KMS-11 (cell line): Measurements from ENCODE around the gene MUC2.

Experiments
- H2AFZ ChIP-seq: fragments of 200-600 bp; sonication (generic); 2 replicates; pipeline ENCODE4 v1.6.1; 2016; ENCODE audit warnings: antibody characterized with exemption, mixed run types, low read depth
- H3K27ac ChIP-seq: fragments of 200-600 bp; sonication (generic); 2 replicates; pipeline ENCODE4 v1.6.1; 2016; ENCODE audit warnings: mild to moderate bottlenecking, mixed run types
- H3K27me3 ChIP-seq: fragments of 200-600 bp; sonication (generic); 2 replicates; pipeline ENCODE4 v1.6.1; 2017; ENCODE audit warnings: mild to moderate bottlenecking, low read depth, mixed run types, moderate library complexity; ENCODE audit not compliant: insufficient read depth
- H3K36me3 ChIP-seq: fragments of 200-600 bp; sonication (generic); 2 replicates; pipeline ENCODE4 v1.6.1; 2017; ENCODE audit warnings: mild to moderate bottlenecking, mixed run types; ENCODE audit not compliant: insufficient read depth
- H3K4me1 ChIP-seq: fragments of 200-600 bp; sonication (generic); 2 replicates; pipeline ENCODE4 v1.6.1; 2016; ENCODE audit warnings: mild to moderate bottlenecking, low read depth, mixed run types; ENCODE audit not compliant: poor library complexity, severe bottlenecking
- H3K4me2 ChIP-seq: fragments of 200-600 bp; sonication (generic); 2 replicates; pipeline ENCODE4 v1.7.0; 2016; ENCODE audit warnings: mild to moderate bottlenecking, mixed run types
- H3K4me3 ChIP-seq: fragments of 200-600 bp; sonication (generic); IDR thresholded peaks from 2 replicates; pipeline ENCODE4 v1.6.1; 2017; ENCODE audit warnings: low read depth, low read length, mixed read lengths; ENCODE audit not compliant: insufficient read depth
- H3K79me2 ChIP-seq: fragments of 200-600 bp; sonication (generic); 2 replicates; pipeline ENCODE4 v1.6.1; 2016; ENCODE audit warnings: low read depth, mixed run types; ENCODE audit not compliant: insufficient read depth
- H3K9ac ChIP-seq: fragments of 200-600 bp; sonication (generic); 2 replicates; pipeline ENCODE4 v1.6.1; 2016; ENCODE audit warnings: mild to moderate bottlenecking, mixed run types
- H4K20me1 ChIP-seq: fragments of 200-600 bp; sonication (generic); 2 replicates; pipeline ENCODE4 v1.6.1; 2016; ENCODE audit warnings: mild to moderate bottlenecking, mixed run types; ENCODE audit not compliant: insufficient read depth
- CTCF ChIP-seq: fragments of 200-600 bp; sonication (generic); conservative IDR thresholded peaks from 2 replicates; pipeline ENCODE4 v1.6.1; 2017; ENCODE audit warnings: low read depth, mild to moderate bottlenecking, antibody characterized with exemption, low read length, moderate library complexity, mixed read lengths

MUC2 gene

GRCh38 chr11:1088927-1089737, 14.5 kb downstream of the MUC2 start:
- Histone ChIP-seq H3K4me2 (no peak overlapping the region), H3K36me3 (no peaks in the 10 kb centered on the region), H3K27me3 (peaks cover 27% of the 10 kb centered on the region), H3K27ac (no peak overlapping the region), H4K20me1 (no peaks in the 10 kb centered on the region), H3K4me3 (no peak overlapping the region), H3K79me2 (no peaks in the 10 kb centered on the region), H3K4me1 (no peaks in the 10 kb centered on the region), H3K9ac (no peak overlapping the region), H2AFZ (no peak overlapping the region)
- no peak for TF ChIP-seq CTCF

GRCh38 chr11:1089738-1090599, 15.3 kb downstream of the MUC2 start:
- no peak overlapping the region for H3K4me2 ChIP-seq
- H3K36me3 ChIP-seq, result no peaks in the 10 kb centered on the region
- no peak overlapping the region for H3K4me3 ChIP-seq
- no peak overlapping the region for H2AFZ ChIP-seq
- no peak for TF ChIP-seq CTCF
- H3K27me3 ChIP-seq, result peaks cover 19% of the 10 kb centered on the region
- H4K20me1 ChIP-seq, result no peaks in the 10 kb centered on the region
- H3K27ac ChIP-seq, result no peak overlapping the region
- no peak overlapping the region for H3K9ac ChIP-seq
- no peaks in the 10 kb centered on the region for H3K4me1 ChIP-seq
- no peaks in the 10 kb centered on the region for H3K79me2 ChIP-seq

- H3K79me2 ChIP-seq, result no peaks in the 10 kb centered on the region
- peaks cover 11% of the 10 kb centered on the region; the same call in 1 of the 2 replicates for H3K27me3 ChIP-seq
- no peaks in the 10 kb centered on the region for H4K20me1 ChIP-seq
- H3K4me1 ChIP-seq, result no peaks in the 10 kb centered on the region
- no peak for TF ChIP-seq CTCF
- no peak overlapping the region for H2AFZ ChIP-seq
- no peak overlapping the region for H3K27ac ChIP-seq
- no peak overlapping the region for H3K9ac ChIP-seq
- H3K4me3 ChIP-seq, result no peak overlapping the region
- H3K36me3 ChIP-seq, result no peaks in the 10 kb centered on the region
- H3K4me2 ChIP-seq, result no peak overlapping the region
These were observed 16.1 kb downstream of the MUC2 start for GRCh38 chr11:1090600-1091331.

- no peak overlapping the region for H3K4me2 ChIP-seq
- H4K20me1 ChIP-seq, result no peaks in the 10 kb centered on the region
- H2AFZ ChIP-seq, result no peak overlapping the region
- no peak overlapping the region for H3K9ac ChIP-seq
- no peaks in the 10 kb centered on the region for H3K79me2 ChIP-seq
- H3K4me1 ChIP-seq, result no peaks in the 10 kb centered on the region
- peaks cover 4% of the 10 kb centered on the region; the same call in 1 of the 2 replicates for H3K27me3 ChIP-seq
- TF ChIP-seq CTCF, result no peak
- H3K27ac ChIP-seq, result no peak overlapping the region
- H3K4me3 ChIP-seq, result no peak overlapping the region
- no peaks in the 10 kb centered on the region for H3K36me3 ChIP-seq
These were observed 16.8 kb downstream of the MUC2 start for GRCh38 chr11:1091332-1092083.
